22Rv1 (cell line): ENCODE data around the gene IVL.

Experiments
- ZFX ChIP-seq: fragments of 450-650 bp; IDR thresholded peaks from 2 replicates; pipeline ENCODE4 v1.6.1; 2017; ENCODE audit warnings: antibody characterized with exemption, borderline replicate concordance
- TF ChIP-seq, protein P1 (sequence below): fragments of 450-650 bp; IDR thresholded peaks from 2 replicates; pipeline ENCODE4 v1.5.1; 2017; ENCODE audit warnings: mild to moderate bottlenecking

DNA sequence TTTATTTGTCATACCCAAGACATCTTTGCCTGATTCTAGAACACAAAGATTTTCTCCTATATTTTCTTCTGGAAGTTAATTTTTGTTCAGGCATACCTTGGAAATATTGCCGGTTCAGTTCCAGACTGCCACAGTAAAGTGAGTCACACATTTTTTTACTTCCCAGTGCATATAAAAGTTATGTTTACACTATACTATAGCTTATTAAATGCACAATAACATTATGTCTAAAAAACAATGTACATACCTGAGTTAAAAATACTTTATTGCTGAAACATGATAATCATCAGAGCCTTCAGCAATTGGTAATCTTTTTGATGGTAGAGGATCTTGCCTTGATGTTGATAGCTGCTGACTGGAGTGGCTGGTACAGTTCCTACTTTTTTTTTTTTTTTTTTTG is 20.2 kb upstream of the IVL start:
- TF ChIP-seq, protein P1, sequence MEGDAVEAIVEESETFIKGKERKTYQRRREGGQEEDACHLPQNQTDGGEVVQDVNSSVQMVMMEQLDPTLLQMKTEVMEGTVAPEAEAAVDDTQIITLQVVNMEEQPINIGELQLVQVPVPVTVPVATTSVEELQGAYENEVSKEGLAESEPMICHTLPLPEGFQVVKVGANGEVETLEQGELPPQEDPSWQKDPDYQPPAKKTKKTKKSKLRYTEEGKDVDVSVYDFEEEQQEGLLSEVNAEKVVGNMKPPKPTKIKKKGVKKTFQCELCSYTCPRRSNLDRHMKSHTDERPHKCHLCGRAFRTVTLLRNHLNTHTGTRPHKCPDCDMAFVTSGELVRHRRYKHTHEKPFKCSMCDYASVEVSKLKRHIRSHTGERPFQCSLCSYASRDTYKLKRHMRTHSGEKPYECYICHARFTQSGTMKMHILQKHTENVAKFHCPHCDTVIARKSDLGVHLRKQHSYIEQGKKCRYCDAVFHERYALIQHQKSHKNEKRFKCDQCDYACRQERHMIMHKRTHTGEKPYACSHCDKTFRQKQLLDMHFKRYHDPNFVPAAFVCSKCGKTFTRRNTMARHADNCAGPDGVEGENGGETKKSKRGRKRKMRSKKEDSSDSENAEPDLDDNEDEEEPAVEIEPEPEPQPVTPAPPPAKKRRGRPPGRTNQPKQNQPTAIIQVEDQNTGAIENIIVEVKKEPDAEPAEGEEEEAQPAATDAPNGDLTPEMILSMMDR: no peak
- no peak for TF ChIP-seq ZFX
